ENCODE data around the gene VTCN1. TPM values are rescaled to one million over a fixed set of nuclear protein-coding genes. Genes with fewer than 3 reads are reported as not detected.
"Not testable (repeated sequence)": the region's sequence is repeated elsewhere in the genome, so short reads cannot be mapped to it uniquely, and the experiment has no call there.

VTCN1 gene, protein sequence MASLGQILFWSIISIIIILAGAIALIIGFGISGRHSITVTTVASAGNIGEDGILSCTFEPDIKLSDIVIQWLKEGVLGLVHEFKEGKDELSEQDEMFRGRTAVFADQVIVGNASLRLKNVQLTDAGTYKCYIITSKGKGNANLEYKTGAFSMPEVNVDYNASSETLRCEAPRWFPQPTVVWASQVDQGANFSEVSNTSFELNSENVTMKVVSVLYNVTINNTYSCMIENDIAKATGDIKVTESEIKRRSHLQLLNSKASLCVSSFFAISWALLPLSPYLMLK
- total RNA-seq = 2.7 TPM

DNA sequence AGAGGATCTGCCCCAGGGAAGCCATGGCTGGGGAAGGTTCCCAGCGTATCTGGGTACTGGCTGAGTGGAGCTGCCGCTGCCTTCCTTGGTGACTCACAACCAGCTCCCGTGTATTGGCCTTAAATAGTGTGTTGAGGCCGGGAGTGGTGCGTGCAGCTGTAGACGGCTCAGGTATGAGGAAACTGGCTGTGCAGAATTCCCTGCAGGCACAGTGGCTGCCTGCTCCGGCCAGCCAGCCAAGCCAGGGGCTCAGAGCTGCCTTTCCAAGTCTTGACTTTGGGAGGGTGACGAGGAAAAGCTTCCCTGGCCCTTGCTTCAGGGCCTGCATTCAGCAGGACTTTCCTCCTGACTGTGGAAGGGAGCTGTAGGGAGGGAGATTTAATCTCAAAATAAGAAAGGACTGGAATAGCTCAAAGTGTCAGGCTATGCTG lies at the start of gene VTCN1:
VTCN1 (minus strand) TSS at position 97 of the 431 bp plus-strand sequence; CDS start at position 25, 72 bp downstream.
- peak; percentile 57 for DNase-seq (ENCODE audit: low spot score)

DNA sequence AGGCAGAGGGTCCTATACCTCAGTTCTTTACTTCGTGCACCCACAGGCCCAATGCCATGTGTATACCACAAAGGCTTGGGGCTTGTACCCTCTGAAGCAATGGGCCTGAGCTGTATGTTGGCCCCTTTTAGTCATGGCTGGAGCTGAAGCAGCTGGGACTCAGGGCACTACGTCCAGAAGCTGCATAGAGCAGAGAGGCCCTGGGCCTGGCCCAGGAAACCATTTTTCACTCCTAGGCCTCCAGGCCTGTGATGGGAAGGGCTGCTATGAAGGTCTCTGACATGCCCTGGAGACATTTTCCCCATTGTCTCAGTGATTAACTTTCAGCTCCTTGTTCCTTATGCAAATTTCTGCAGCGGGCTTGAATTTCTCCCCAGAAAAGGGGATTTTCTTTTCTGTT lies 48.1 kb upstream of the VTCN1 start:
- no peak for DNase-seq (ENCODE audit: low spot score)

DNA sequence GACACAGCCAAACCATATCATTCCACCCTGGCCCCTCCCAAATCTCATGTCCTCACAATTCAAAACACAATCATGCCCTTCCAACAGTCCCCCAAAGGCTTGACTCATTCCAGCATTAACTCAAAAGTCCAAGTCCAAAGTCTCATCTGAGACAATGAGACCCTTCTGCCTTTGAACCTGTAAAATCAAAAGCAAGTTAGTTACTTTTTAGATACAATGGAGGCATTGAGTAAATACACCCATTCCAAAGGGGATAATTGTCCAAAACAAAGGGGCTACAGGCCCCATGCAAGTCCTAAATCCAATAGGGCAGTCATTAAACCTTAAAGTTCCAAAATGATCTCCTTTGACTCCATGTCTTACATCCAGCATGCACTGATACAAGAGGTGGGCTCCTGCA lies 47.3 kb upstream of the VTCN1 start:
- DNase-seq (ENCODE audit: low spot score) = not testable (repeated sequence)

DNA sequence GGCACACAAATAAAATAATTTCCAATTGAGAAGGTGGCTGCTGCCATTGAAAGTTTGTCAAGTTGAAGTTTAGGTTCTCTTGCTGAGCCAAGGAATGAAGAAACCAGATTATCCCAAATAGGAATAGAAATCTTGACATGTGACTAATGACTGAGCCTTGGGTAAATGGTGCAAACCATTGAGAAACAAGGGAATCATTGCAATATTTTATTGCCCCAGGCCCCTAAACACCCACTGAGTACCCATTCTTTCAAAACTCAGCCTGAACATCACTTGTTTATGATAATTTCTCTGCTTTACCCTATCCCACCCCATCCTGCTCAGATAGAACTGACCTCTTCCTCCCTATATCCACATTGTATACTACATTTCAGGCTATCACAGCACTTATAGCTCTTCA lies 46.6 kb upstream of the VTCN1 start:
- no peak for DNase-seq (ENCODE audit: low spot score)

DNA sequence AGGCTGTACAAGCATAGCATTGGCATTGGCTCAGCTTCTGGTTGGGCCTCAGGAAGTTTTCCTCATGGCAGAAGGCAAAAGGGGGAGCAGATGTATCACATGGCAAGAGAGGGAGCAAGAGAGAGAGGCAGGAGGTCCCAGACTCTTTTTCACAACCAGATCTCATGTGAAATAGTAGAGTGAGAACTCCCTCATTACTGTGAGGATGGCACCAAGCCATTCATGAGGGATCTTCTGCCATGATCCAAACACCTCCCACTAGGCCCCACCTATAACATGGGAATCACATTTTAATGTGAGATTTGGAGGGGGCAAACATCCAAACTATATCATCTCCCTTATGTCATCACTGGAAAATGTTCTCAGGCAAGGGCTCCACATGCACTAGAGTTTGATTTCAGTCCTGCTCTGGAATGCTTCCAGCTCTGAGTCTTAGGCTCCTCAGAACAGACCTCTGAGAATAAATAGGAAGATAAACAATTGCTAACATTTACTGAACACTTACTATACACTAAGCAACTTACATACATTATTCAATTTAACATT lies 39.4 kb upstream of the VTCN1 start:
- DNase-seq (ENCODE audit: low spot score) = no peak

DNA sequence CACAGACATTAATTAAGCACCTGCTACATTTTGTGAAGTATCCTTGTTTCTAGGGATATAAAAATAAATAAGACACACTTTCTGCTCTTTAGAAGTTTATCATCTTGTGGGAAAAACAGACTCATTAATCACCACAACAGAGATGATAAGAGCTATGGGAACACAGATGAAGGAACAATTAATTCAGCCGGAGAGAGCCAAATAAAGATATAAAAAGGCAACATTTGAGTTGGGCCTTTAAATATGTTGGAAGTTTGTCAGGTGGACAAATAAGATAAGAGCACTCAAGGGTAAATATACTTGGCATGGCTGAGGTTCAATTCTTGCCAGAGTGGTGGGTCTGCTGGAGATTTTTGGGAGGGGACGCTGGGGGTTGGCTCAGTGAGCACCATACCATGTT lies 34.2 kb upstream of the VTCN1 start:
- no peak for DNase-seq (ENCODE audit: low spot score)

DNA sequence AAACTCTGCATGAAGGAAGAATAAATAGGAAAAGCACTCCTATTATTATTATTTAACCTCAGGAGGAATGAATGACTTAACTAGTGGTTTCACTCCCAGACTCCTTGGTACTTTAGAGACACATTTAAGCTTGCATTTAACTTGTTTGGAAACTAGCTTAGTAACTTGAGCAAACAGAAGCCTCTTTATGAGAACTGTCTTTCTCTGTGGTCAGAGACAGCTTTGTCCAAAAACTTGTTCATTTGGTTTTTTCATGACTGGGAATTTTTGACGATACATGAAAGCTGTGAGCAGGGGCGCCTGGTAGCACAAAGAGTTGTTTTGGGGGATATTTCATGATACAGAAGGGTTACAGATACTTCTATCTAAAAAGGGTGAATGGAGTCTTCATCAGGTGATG lies 33.6 kb upstream of the VTCN1 start:
- DNase-seq (ENCODE audit: low spot score) = no peak

DNA sequence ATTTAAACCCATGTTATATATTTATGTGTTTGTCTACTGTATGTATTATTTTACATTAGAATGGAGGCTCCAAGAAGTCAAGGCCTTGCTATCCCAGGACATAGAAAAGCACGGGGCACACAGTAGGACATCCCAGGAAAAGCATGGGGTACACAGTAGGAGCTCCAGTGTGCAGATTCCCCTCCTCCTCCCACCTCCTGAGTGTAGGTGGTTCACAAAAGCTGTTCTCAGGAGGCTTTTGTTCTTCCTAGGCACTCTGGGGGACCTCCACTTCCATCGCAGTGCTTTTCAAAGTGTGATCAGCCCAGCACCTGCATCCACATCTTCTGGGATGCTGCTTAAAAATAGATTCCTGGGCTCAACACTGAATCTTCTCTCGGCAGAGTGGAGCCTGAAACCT lies 30.8 kb upstream of the VTCN1 start:
- DNase-seq (ENCODE audit: low spot score) = no peak

DNA sequence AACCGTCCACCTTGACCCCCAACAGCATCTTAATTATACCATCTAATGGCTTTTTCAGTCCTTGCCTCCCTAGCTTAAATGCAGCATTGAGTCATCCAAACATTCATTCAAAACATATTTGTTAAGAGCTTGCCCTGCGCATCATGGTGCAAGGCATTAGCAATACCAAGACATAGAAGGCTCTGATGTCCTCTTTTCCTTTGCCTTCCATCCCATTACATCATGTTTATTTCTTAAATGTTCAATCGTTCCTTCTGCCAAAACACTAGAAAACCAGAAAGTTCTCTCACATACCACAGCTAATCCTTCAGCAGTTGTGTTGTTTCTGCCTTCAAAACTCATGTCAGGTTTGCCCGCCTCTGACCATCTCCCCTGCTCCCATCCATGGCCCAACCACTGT lies 29.8 kb upstream of the VTCN1 start:
- DNase-seq (ENCODE audit: low spot score) = no peak

DNA sequence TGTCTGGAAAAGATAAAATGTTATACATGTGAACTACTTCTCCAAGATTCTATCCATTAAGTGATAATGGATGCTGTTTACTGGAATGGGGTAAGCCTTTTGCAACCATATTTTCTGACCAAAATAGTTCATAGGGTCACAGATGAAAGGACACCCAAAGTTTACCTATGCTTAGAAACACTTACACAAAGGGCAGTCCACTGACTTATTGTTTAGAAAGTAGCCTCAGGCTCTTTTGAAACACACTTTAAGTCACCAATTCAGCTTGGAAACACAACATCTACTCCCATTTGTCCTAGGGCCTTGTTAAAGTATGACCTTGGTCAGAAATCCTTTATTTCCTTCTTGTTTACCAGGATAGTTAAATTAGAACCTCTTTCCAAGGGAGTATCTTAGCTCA lies 28.7 kb upstream of the VTCN1 start:
- no peak for DNase-seq (ENCODE audit: low spot score)

DNA sequence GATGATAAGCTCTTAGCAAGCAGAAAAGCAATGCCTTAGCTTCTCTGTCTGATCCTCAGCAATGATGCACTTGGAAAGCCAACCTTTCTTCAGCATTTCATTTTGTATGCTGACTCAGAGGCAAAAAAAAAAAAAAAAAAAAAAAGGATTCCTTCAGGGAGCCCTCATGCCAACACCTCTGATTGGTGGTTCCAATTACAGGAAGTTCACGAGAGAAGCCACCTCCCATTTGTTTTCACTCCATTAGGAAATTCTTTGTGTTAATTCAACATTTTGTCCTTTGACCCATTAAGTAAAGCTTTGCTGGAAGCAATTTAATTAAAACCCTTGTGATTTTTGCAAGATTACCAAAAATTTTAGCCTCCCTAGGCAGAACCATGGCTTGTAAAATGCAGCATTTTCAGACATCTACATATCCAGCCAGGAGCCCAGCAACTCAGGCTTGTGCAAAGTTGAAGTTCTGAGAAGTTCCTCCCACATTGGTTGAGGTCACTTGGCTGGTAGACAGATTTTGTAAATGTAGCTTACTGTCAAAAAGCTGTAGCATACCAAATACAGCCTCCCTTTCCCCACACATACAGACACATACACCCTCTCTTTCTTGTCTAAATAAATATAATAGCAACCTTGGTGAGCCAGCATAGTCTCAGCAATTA lies 27.1 kb upstream of the VTCN1 start:
- peak; percentile 18 for DNase-seq (ENCODE audit: low spot score)

DNA sequence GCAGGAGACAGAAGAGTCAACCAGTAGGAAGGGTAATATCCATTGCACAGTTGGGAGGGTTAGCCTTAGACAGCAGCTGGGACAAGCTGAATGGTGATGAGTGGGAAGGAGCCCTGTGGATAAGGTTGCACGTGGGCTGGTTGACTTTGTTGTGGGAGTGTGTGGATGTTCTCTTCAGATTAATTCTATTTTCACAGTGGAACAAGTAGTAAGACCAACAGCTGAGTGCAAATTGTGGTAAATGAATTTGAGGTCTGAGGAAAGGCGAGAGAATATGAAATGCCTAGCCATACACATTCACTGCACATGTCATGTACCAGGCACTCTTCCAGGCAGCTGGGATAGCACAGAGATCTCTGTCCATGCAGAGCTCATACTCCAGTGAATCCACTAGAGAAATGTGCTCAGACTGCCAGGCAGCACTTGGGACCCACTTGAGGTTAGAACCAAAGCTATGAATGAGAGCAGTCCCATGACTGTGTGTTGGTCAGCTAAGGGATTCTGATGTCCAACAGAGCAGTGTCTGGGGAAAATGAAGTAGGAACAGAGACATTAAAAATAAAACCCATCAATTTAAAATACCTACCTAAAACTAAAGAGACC lies 25.2 kb upstream of the VTCN1 start:
- DNase-seq (ENCODE audit: low spot score) = no peak

DNA sequence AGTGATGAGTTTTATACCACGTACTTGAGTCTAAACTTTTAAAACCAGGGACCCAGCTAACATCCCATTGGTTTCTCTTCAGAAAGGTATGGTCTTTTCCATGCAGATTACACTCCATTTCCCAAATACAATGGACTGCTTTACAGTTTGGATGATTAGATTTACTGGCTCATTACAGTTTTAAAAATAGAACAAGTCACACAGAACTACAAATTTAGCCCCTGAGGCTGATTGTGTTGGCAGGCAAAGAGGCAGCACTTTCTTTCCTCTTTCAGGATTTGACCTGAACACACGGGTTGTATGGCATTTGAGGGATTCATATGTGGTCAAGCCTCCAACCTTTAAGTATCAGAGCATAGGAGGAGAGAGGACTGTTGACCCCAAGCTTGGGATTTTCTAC lies 21.8 kb upstream of the VTCN1 start:
- DNase-seq (ENCODE audit: low spot score) = no peak

DNA sequence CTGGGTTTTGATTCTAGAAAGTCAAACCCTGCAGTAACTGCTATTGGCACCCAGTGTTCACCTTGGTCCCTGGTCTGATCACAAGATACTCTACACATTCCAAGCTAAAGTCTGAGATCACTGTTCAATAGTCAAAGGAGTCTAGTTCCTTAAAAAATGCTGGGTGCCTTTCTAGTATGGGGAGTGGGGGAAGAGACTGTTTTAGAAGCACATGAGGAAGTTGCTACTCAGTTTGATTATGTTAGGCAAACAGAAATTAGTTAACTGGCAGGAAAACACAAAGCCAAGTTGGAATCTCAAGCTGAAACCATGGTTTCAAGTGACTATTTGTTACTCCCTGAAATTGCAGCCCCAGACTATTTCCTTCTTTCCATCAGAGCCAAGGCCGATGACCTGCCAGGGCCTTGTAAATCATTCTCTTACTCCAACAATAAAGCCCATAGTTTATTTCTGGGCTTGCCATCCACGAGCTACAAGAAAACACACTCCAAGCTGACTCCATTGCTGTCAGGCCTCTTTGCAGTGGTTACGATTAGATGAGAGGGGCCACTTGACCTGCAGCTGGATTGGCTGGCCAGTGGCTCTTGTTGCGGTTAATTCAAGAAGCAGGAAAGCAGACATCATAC lies 21.1 kb upstream of the VTCN1 start:
- DNase-seq (ENCODE audit: low spot score) = peak; percentile 50

DNA sequence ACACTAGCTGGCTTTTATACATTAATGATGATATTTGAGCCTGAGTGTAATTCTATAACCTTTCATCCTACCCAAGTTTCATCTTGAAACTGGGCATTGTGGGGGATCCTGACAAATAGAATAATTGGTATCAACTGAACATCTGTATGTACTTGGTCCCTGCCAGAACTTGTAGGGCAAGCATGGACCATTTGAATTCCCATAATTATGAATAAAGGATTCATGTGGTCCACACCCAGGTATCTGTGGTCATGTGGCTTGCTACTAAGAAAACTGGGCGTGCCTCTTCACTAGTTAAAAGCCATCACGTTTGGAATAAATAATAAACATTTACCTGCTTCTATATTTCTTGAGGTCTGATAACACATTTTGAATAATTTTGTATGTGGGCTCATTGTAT lies 20.6 kb upstream of the VTCN1 start:
- DNase-seq (ENCODE audit: low spot score) = no peak

DNA sequence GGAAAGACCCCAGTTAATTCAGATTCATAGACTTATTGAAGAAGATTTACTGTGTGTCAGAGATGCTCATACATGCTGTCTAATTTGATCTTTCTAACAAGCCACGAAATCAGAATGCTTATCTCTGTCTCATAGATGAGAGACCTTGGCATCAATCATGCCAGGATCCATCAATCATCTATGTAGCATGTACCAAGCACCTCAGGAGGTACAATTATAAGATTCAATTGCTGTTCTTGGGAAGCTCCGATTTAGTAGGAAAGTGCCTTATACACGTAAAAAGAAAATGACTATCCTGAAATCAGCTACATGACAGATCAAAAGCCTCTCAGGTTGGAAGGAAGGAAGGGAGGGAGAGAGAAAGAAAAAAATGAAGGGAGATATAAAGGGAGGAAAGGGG lies 18.5 kb upstream of the VTCN1 start:
- DNase-seq (ENCODE audit: low spot score) = no peak

DNA sequence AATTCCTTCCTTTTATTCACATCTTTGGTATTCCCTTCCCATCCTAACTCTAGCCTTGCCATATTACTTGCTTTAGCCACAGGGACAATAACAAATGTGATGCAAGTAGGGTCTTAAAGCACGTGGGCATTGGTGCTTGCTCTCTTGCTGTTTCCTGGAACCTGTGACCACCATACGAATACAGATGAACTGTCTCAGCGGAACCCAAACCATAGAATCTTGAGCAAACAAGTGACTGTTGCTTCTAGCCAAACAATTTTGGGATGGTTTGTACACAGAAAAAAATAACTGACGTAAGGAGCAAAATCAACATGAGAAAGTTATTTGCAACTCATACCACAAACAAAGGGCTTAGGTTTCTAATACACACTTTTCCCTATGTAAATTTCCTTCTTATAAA lies 15.2 kb upstream of the VTCN1 start:
- DNase-seq (ENCODE audit: low spot score) = no peak

DNA sequence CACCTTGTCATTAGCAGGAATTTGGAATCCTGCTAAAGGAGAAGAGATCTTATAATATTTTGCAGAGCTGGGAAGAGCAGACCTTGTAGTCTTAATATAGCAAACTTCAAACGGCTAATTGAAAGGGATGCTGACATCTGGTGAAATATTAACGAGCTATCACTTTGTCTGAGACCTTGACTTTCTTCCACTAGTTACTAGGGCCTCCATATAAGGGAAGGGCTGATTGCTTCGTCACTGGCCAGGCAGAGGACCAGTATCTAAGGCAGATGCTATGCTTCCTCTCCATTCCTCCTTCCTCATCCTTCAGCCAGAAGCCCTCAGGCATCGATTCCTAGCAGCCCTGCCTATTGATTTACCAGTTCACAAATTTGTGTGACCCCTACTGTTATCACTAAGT lies 6.0 kb upstream of the VTCN1 start:
- no peak for DNase-seq (ENCODE audit: low spot score)

DNA sequence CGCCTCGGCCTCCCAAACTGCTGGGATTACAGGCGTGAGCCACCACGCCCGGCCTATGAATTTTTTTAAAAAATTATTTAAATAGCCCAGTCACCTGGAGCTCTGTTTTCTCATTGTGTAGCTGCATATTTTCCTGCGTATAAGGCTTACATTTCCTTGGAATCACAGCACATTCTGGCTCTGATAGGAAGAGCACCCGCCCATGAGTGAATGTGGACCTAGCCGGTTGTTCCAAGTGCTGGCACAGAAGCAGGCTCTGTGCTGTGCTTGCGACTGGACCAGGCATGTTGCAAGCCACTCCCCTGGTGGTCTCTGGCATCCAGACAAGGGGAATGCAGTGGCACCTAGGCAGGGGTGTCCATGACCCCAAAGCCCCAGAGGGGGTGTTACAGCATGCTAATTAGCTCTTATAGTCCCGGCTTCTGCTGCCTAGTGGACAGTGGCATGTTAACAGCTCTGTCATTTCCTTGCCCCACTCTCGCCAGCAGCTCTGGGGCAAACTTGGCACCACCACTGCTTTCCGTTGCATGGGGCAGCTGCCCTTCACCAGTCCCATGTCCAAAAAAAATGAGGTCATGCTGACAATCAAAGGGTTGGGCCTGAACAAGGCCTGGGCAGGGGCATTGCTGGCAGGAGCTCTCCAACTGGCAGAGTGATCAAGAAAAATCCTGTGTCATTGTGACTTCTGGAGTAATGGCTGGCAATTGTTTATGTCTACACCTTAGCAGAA lies 5.2 kb upstream of the VTCN1 start:
- DNase-seq (ENCODE audit: low spot score) = no peak

DNA sequence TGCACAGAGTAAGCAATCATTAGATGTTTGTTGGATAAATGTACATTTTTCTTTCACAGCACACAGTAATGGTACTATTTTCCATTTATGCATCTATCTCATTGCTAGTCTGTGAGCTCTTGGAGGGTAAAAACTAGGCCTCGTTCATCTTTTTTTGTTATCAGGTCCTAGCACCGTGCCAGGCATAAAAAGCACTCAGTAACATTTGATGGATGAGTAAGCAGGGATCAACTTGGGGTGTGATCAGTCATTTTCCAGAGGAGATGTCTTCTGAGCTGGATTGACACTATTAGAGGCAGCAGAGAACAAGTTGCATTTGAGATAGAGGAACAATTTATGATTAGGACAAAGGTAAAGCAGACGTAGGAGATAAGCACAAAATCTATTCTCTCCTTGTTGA lies 4.3 kb upstream of the VTCN1 start:
- no peak for DNase-seq (ENCODE audit: low spot score)

DNA sequence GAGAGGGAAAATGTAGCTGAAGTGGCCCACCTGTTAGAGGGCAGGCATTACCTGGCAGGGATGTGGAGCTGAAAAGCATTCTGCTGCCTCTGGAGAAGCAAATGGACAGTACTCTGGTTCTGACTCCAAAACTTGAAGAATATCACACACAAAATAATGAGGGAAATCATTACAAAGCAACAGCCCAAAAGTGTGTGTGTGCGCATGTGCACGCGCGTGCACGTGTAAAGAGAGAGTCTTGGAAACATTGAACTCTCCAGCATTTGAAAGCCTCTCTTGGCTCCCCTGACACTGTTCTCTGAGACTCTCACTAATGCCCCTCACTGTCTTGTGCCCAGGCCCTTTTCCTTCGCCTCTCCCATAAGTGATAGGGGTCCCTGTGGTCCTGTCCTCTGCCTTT lies 2.3 kb upstream of the VTCN1 start:
- no peak for DNase-seq (ENCODE audit: low spot score)

DNA sequence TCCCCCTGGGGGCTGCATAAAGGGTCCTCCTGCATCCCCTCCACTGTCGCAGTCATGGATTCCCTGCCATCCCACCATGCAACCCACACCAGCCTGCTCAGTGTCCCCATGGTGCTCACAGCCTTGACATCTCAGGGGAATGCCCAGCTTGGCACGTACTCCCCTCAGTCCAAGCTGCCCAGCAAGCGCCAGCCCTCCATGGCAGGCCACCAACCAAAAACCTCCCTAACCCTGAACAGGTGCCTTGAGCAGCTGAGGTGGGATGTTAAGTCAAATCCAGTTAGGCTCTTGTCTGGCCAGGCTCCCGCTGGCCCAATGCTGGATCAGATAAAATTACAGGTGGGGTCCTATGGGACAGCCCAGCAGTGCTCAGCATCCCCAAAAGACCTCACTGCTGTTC lies 341 bp downstream of the VTCN1 start:
- no peak for DNase-seq (ENCODE audit: low spot score)

All from mucosa of gallbladder (tissue), 1 donor.